GM21515 (cell line): ENCODE data around the gene SLC22A7.
"Not testable (repeated sequence)": the region's sequence is repeated elsewhere in the genome, so short reads cannot be mapped to it uniquely, and the experiment has no call there.

Experiments
- ATAC-seq: cut with Tn5 transposase; IDR thresholded peaks from one replicate; pipeline ENCODE4 v1.9.1; 2021; ENCODE audit not compliant: unreplicated experiment

The SLC22A7 gene

GRCh38 chr6:43299338-43300293 is 1.6 kb downstream of the SLC22A7 start:
- ATAC-seq: no peak

GRCh38 chr6:43301081-43301870 is 3.2 kb downstream of the SLC22A7 start:
- no peak for ATAC-seq

GRCh38 chr6:43302126-43302525 is 4.1 kb downstream of the SLC22A7 start:
- no peak for ATAC-seq

- ATAC-seq: not testable (repeated sequence)
These were observed 4.9 kb downstream of the SLC22A7 start for GRCh38 chr6:43303006-43303405.

GRCh38 chr6:43303751-43304331 is 5.8 kb downstream of the SLC22A7 start:
- no peak for ATAC-seq

GRCh38 chr6:43304361-43304760 is 6.3 kb downstream of the SLC22A7 start:
- no peak for ATAC-seq

GRCh38 chr6:43304882-43305281 is 6.8 kb downstream of the SLC22A7 start:
- no peak for ATAC-seq

GRCh38 chr6:43306086-43306485 is 8.0 kb downstream of the SLC22A7 start:
- ATAC-seq: no peak

- ATAC-seq: no peak
These were observed 9.5 kb downstream of the SLC22A7 start for GRCh38 chr6:43307451-43308100.

- peak; percentile 52 for ATAC-seq
These were observed 10.3 kb downstream of the SLC22A7 start, which contains the start of gene CRIP3 for GRCh38 chr6:43308101-43308989. TSS of gene CRIP3 (minus strand) at chr6:43308826. CDS start at chr6:43308792, 34 bp downstream.

GRCh38 chr6:43308990-43309477 is 11.0 kb downstream of the SLC22A7 start:
- no peak for ATAC-seq

- ATAC-seq: no peak
These were observed 12.1 kb downstream of the SLC22A7 start for GRCh38 chr6:43310134-43310533.

GRCh38 chr6:43310624-43311023 is 12.6 kb downstream of the SLC22A7 start:
- ATAC-seq: no peak

GRCh38 chr6:43311666-43312065 is 13.6 kb downstream of the SLC22A7 start:
- no peak for ATAC-seq

GRCh38 chr6:43313813-43314212 is 15.8 kb downstream of the SLC22A7 start:
- ATAC-seq: no peak

GRCh38 chr6:43318011-43318410 is 20.0 kb downstream of the SLC22A7 start:
- no peak for ATAC-seq

- no peak for ATAC-seq
These were observed 27.8 kb downstream of the SLC22A7 start for GRCh38 chr6:43325876-43326275.

GRCh38 chr6:43328528-43328927 is 30.5 kb downstream of the SLC22A7 start:
- ATAC-seq: no peak

- no peak for ATAC-seq
These were observed 33.4 kb downstream of the SLC22A7 start for GRCh38 chr6:43331470-43331869.

GRCh38 chr6:43331891-43332290 is 33.8 kb downstream of the SLC22A7 start:
- no peak for ATAC-seq
